ENCODE results near the gene RNASEL.

GRCh38 chr1:182617734-182618351 is 28.8 kb upstream of the RNASEL start:
- no peak for TF ChIP-seq CTCF (IDR thresholded peaks at IDR 0.05)
- TF ChIP-seq POLR2A (IDR thresholded peaks at IDR 0.05), result no peak
